ENCODE data around the gene PPP1R12B.
"Not testable (repeated sequence)": the region's sequence is repeated elsewhere in the genome, so short reads cannot be mapped to it uniquely, and the experiment has no call there.

DNA sequence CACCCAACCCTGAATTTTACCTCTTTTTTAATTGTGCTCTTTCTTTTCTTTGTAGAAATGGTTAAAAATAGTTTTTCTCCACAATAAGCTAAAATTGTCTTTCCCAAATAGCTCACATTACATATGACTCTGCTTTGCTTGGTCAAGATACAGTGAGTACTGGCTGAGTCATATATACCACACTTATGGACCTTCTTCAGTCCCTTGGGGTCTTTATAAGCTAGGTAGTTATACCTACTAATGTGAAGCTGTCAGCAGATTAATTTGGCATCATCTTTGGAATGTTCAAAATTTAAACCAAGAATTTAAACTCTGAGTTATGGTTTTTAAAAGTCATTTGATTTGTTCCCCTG, 111.6 kb downstream of the PPP1R12B start:
- TF ChIP-seq, protein P1, sequence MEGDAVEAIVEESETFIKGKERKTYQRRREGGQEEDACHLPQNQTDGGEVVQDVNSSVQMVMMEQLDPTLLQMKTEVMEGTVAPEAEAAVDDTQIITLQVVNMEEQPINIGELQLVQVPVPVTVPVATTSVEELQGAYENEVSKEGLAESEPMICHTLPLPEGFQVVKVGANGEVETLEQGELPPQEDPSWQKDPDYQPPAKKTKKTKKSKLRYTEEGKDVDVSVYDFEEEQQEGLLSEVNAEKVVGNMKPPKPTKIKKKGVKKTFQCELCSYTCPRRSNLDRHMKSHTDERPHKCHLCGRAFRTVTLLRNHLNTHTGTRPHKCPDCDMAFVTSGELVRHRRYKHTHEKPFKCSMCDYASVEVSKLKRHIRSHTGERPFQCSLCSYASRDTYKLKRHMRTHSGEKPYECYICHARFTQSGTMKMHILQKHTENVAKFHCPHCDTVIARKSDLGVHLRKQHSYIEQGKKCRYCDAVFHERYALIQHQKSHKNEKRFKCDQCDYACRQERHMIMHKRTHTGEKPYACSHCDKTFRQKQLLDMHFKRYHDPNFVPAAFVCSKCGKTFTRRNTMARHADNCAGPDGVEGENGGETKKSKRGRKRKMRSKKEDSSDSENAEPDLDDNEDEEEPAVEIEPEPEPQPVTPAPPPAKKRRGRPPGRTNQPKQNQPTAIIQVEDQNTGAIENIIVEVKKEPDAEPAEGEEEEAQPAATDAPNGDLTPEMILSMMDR (conservative IDR thresholded peaks at IDR 0.05; ENCODE audit: low read length), result not testable (repeated sequence)
- TF ChIP-seq EZH2phosphoT487 (IDR thresholded peaks at IDR 0.05; ENCODE audit: borderline replicate concordance, low read depth, low read length), result not testable (repeated sequence)

Data from OCI-LY7 (cell line).